ACC112 (cell line): ENCODE measurements around the gene CACNA1G.

Source experiments
- H2AFZ ChIP-seq: fragments of 200-600 bp; sonication (generic); one replicate; pipeline ENCODE4 v1.6.0; 2017; ENCODE audit warnings: antibody characterized with exemption, low read length; ENCODE audit not compliant: unreplicated experiment
- H3K27ac ChIP-seq: fragments of 200-600 bp; sonication (generic); 2 replicates; pipeline ENCODE4 v1.5.1; 2014; ENCODE audit warnings: low read depth, mild to moderate bottlenecking, antibody characterized with exemption, low read length, moderate library complexity
- H3K27me3 ChIP-seq: fragments of 200-600 bp; sonication (generic); 2 replicates; pipeline ENCODE4 v1.6.1; 2014; ENCODE audit warnings: mild to moderate bottlenecking, antibody characterized with exemption, low read length, moderate library complexity, mixed read lengths; ENCODE audit not compliant: insufficient read depth
- H3K36me3 ChIP-seq: fragments of 200-600 bp; sonication (generic); 2 replicates; pipeline ENCODE4 v1.6.1; 2016; ENCODE audit warnings: mild to moderate bottlenecking, antibody characterized with exemption, low read length, moderate library complexity, mixed read lengths; ENCODE audit not compliant: insufficient read depth
- H3K4me1 ChIP-seq: fragments of 200-600 bp; sonication (generic); one replicate; pipeline ENCODE4 v1.6.1; 2016; ENCODE audit warnings: low read length, mixed read lengths; ENCODE audit not compliant: insufficient read depth, unreplicated experiment, control insufficient read depth
- H3K4me3 ChIP-seq: fragments of 200-600 bp; sonication (generic); 2 replicates; pipeline ENCODE4 v1.5.1; 2014; ENCODE audit warnings: mild to moderate bottlenecking, low read depth, low read length
- H3K79me2 ChIP-seq: fragments of 200-600 bp; sonication (generic); one replicate; pipeline ENCODE4 v1.6.0; 2016; ENCODE audit warnings: low read length; ENCODE audit not compliant: control insufficient read depth, unreplicated experiment, insufficient read depth

Gene CACNA1G

DNA sequence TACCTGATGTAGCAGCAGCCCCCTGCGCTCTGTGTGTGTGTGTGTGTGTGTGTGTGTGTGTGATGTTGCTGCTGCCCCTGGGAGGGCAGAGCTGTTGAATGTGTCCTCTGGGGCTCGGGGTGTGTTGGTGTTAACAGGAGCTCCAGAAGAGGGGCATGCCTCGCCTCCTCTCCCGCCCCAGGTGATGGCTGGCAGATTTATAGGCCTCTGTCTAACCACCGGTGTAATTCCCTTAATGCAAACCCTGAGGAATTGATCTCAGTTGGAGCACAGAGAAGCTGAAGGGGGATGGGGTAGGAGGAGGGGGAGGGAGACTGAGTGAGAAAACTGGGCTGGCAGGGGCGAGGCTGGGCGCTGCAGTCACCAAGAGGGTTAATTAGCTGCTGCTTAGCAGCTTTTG is 10.0 kb downstream of the CACNA1G start:
- Histone ChIP-seq H3K27me3 (no peaks in the 10 kb centered on the region), H3K36me3 (no peaks in the 10 kb centered on the region), H3K4me3 (no peak overlapping the region), H3K4me1 (peaks cover 1% of the 10 kb centered on the region), H2AFZ (no peak overlapping the region), H3K79me2 (no peaks in the 10 kb centered on the region), H3K27ac (no peak overlapping the region)

DNA sequence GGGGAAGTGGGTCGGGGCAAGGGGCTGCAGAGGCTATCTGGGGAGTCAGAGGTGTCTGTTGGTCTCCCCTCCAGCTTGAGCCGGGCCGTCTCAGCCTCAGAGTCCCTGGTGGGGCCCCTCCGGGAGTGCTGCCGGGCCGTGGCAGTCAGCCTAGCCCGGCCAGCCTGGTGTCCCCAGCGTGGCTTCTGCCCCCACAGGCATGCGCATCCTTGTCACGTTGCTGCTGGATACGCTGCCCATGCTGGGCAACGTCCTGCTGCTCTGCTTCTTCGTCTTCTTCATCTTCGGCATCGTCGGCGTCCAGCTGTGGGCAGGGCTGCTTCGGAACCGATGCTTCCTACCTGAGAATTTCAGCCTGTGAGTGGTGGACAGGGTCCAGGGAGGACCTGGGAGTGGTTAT is 11.2 kb downstream of the CACNA1G start:
- Histone ChIP-seq H2AFZ (no peak overlapping the region), H3K27me3 (no peaks in the 10 kb centered on the region), H3K27ac (no peak overlapping the region), H3K4me3 (no peak overlapping the region), H3K4me1 (no peaks in the 10 kb centered on the region), H3K79me2 (no peaks in the 10 kb centered on the region), H3K36me3 (no peaks in the 10 kb centered on the region)

DNA sequence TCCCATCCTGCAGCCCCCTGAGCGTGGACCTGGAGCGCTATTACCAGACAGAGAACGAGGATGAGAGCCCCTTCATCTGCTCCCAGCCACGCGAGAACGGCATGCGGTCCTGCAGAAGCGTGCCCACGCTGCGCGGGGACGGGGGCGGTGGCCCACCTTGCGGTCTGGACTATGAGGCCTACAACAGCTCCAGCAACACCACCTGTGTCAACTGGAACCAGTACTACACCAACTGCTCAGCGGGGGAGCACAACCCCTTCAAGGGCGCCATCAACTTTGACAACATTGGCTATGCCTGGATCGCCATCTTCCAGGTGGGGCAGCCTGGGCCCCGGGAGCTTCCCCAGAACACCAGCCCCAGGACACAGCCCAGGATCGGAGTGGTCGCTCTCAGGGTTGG is 12.0 kb downstream of the CACNA1G start:
- no peaks in the 10 kb centered on the region for H3K36me3 ChIP-seq
- no peak overlapping the region for H3K27ac ChIP-seq
- H3K4me1 ChIP-seq, result no peaks in the 10 kb centered on the region
- H2AFZ ChIP-seq, result no peak overlapping the region
- H3K27me3 ChIP-seq, result no peaks in the 10 kb centered on the region
- no peak overlapping the region for H3K4me3 ChIP-seq
- no peaks in the 10 kb centered on the region for H3K79me2 ChIP-seq

DNA sequence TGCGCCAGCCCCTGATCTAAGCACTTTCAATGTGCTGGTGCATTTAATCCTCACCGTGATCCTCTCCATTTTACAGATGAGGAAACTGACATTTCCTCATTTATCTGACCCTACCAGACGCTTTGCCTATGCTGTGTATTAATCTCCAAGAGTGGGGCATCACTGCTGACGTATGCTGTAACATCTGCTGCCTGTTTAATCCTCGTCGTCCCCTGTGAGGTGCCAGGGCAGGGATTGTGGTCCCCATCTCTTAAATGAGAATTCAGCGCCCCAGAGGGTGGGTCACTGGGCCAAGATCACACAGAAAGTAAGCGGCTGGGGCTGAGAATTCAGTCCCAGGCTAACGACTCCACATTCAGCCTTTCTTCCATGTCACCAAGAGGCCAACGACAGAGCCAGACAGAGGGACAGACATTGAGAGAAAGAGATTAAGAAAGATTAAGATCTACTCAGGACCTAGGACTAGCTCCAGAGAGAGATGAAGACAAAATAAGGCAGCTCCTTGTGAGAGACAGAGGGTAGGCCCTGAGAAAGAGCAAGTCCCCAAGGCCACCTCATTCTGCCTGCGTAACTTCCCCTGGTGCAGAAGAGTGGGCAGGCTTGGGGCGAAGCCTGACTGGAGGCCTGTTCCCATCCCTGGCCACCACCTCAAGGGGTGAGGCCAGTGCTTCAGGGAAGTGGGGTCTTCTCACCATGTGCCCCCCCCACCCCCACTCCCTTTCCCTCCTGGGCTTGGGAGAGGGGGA is 13.5 kb downstream of the CACNA1G start:
- Histone ChIP-seq H2AFZ (no peak overlapping the region), H3K4me3 (no peak overlapping the region), H3K36me3 (no peaks in the 10 kb centered on the region), H3K27me3 (no peaks in the 10 kb centered on the region), H3K4me1 (no peaks in the 10 kb centered on the region), H3K79me2 (no peaks in the 10 kb centered on the region), H3K27ac (no peak overlapping the region)

DNA sequence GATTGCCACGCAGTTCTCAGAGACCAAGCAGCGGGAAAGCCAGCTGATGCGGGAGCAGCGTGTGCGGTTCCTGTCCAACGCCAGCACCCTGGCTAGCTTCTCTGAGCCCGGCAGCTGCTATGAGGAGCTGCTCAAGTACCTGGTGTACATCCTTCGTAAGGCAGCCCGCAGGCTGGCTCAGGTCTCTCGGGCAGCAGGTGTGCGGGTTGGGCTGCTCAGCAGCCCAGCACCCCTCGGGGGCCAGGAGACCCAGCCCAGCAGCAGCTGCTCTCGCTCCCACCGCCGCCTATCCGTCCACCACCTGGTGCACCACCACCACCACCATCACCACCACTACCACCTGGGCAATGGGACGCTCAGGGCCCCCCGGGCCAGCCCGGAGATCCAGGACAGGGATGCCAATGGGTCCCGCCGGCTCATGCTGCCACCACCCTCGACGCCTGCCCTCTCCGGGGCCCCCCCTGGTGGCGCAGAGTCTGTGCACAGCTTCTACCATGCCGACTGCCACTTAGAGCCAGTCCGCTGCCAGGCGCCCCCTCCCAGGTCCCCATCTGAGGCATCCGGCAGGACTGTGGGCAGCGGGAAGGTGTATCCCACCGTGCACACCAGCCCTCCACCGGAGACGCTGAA is 15.2 kb downstream of the CACNA1G start:
- H3K36me3 ChIP-seq, result no peaks in the 10 kb centered on the region
- H3K27ac ChIP-seq, result no peak overlapping the region
- H2AFZ ChIP-seq, result no peak overlapping the region
- H3K79me2 ChIP-seq, result no peaks in the 10 kb centered on the region
- no peak overlapping the region for H3K4me3 ChIP-seq
- no peaks in the 10 kb centered on the region for H3K4me1 ChIP-seq
- H3K27me3 ChIP-seq, result no peaks in the 10 kb centered on the region

DNA sequence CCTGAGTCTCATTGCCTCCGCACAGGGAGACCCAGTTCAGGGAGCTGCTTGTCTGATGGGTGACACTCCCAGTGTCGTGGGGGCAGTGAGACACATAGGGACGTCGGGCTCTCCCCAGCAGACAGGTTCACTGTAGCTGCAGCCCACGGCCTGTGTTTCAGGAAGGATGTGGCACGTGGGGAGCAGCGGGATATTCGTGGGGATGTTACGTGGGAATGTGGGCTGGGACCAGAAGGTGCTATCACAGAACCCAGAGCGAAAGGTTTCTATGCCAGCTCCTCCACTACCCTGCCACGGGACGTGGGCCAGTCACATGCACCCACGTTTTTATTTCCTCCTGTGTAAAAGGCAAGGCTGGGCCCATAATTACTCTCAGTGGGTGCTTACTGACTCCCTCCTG is 16.3 kb downstream of the CACNA1G start:
- H3K4me3 ChIP-seq, result no peak overlapping the region
- no peak overlapping the region for H3K27ac ChIP-seq
- H3K36me3 ChIP-seq, result no peaks in the 10 kb centered on the region
- no peaks in the 10 kb centered on the region for H3K4me1 ChIP-seq
- H3K79me2 ChIP-seq, result no peaks in the 10 kb centered on the region
- H3K27me3 ChIP-seq, result no peaks in the 10 kb centered on the region
- H2AFZ ChIP-seq, result no peak overlapping the region

DNA sequence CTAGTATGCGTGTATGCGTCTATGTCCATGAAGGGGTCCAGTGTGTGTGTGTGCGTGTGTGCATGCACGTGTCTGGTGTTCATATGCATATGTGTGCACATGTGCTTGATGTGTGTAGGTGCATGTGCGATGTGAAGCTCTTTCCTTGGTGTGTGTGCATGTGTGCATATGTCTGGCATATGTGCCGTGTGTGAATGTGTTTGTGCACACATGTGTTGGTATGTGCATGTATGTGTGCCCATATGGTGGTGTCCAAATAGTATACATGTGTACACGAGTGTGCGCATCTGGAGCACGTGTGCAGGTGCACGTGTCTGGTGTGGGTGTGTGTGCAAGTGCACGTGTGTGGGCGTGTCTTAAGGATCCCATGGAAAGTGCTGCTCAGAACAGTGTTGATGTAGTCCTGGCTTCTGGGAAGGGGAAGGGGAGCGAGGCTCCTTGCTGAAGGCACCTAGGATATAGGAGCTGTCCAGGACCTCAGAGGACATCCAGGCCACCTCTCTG is 17.0 kb downstream of the CACNA1G start:
- H3K4me3 ChIP-seq, result no peak overlapping the region
- H2AFZ ChIP-seq, result no peak overlapping the region
- no peaks in the 10 kb centered on the region for H3K36me3 ChIP-seq
- H3K4me1 ChIP-seq, result no peaks in the 10 kb centered on the region
- H3K27me3 ChIP-seq, result no peaks in the 10 kb centered on the region
- H3K27ac ChIP-seq, result no peak overlapping the region
- no peaks in the 10 kb centered on the region for H3K79me2 ChIP-seq

DNA sequence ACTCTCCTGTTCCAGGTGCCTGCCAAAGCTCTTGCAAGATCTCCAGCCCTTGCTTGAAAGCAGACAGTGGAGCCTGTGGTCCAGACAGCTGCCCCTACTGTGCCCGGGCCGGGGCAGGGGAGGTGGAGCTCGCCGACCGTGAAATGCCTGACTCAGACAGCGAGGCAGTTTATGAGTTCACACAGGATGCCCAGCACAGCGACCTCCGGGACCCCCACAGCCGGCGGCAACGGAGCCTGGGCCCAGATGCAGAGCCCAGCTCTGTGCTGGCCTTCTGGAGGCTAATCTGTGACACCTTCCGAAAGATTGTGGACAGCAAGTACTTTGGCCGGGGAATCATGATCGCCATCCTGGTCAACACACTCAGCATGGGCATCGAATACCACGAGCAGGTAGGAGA is 17.7 kb downstream of the CACNA1G start:
- Histone ChIP-seq H3K4me3 (no peak overlapping the region), H3K4me1 (no peaks in the 10 kb centered on the region), H2AFZ (no peak overlapping the region), H3K27ac (no peak overlapping the region), H3K27me3 (no peaks in the 10 kb centered on the region), H3K36me3 (no peaks in the 10 kb centered on the region), H3K79me2 (no peaks in the 10 kb centered on the region)

DNA sequence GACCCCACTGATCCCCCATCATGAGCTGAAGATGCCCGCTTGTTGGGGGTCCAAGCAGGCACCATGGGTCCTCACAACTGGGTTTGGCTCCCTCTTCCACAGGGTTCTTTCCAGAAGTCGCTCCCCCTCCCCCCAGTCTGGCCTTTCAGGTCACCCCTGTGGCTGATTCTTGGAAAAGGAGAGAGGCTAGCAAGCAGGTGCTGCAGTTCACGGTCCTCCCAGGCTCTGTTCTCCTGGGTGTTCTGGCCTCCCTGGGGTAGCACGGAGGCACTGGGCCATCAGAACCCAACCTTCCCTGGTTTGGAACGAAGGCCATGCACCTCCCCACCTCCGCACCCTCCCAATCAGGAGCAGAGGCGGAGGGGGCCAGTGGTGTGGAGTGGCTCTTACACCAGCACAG is 18.9 kb downstream of the CACNA1G start:
- Histone ChIP-seq H3K27ac (no peak overlapping the region), H3K27me3 (no peaks in the 10 kb centered on the region)

DNA sequence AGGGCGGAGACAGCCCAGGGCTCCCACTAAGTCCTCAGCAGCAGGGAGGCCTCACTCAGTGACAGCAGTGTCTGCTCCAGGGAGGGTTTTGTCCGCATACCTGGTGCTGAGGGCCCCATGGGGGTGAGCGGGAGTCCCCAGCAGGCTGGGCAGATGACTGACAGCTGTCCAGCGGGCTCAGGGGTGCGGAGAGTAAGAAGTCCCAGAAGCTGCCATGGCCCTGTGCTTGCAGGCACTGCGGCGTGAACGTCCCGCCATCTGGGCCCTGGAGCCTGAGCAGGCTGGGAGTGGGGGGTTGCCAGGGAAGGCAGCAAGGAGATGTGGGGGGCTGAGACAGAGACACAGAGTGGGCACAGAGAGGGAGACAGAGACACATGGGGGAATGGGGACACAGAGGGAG is 20.1 kb downstream of the CACNA1G start:
- no peaks in the 10 kb centered on the region for H3K79me2 ChIP-seq
- no peaks in the 10 kb centered on the region for H3K27me3 ChIP-seq
- H2AFZ ChIP-seq, result no peak overlapping the region
- H3K36me3 ChIP-seq, result no peaks in the 10 kb centered on the region
- no peak overlapping the region for H3K27ac ChIP-seq
- no peak overlapping the region for H3K4me3 ChIP-seq
- no peaks in the 10 kb centered on the region for H3K4me1 ChIP-seq

More for the DNA sequence above, 18.9 kb downstream of the CACNA1G start:
- Histone ChIP-seq H3K79me2 (no peaks in the 10 kb centered on the region), H3K36me3 (no peaks in the 10 kb centered on the region), H3K4me1 (no peaks in the 10 kb centered on the region), H2AFZ (no peak overlapping the region), H3K4me3 (no peak overlapping the region)

DNA sequence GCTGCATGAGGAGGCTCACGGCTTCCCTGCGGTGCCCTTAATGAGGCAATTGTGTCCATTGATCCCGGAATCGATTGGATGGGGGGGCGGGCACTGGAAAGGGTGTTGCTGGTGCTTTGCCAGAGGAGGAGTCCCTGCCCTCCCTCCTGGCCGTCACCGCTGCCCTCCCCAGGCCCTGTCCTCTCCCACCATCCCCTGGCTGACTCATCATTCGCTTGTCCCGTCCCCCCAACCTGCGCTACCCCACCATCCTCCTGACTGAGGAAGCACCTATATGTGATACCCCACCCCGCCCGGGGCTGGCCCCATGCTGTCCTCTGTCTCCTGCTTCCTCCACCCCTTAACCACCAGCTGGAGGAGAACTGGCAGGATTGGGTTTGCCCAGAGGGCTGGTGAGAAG is 20.8 kb downstream of the CACNA1G start:
- Histone ChIP-seq H3K4me1 (no peaks in the 10 kb centered on the region), H3K4me3 (no peak overlapping the region), H3K79me2 (no peaks in the 10 kb centered on the region), H3K27me3 (no peaks in the 10 kb centered on the region), H2AFZ (no peak overlapping the region), H3K36me3 (no peaks in the 10 kb centered on the region), H3K27ac (no peak overlapping the region)
